OCI-LY7 (cell line): ENCODE data around the gene ASH1L. TPM values are rescaled to one million over a fixed set of nuclear protein-coding genes. Genes with fewer than 3 reads are reported as not detected.

Experiments
- BruUV-seq: library from RNA; stranded (reverse); fragments of 400-500 nt; replicated peaks from 2 replicates; lab custom pipeline; 2021; lab: Mats Ljungman, UMichigan
- CTCF ChIA-PET: fragments of 300-600 bp; sonication (Branson Sonifier 250); formaldehyde crosslinking; loops from one replicate; lab custom pipeline; 2022; ENCODE audit warnings: antibody characterized with exemption; ENCODE audit not compliant: unreplicated experiment; lab: Charles Lee
- POLR2A ChIA-PET: fragments of 300-600 bp; sonication (Branson Sonifier 250); formaldehyde crosslinking; loops from one replicate; lab custom pipeline; 2022; ENCODE audit warnings: antibody characterized with exemption; lab: Charles Lee
- DNase-seq: peaks from one replicate; pipeline ENCODE4 v3.0.0-alpha.2; 2015; ENCODE audit warnings: low spot score
- H2AFZ ChIP-seq: fragments of 200-600 bp; sonication (generic), shearing (Covaris generic); 2 replicates; pipeline ENCODE4 v1.6.1; 2014; ENCODE audit warnings: mild to moderate bottlenecking, antibody characterized with exemption, low read length, moderate library complexity
- H3K27ac ChIP-seq: fragments of 200-600 bp; sonication (generic); 2 replicates; pipeline ENCODE4 v1.5.1; 2014; ENCODE audit warnings: mixed run types, low read depth, mild to moderate bottlenecking, moderate library complexity, low read length, inconsistent platforms; ENCODE audit not compliant: poor library complexity, severe bottlenecking
- H3K36me3 ChIP-seq: fragments of 200-600 bp; sonication (generic); 2 replicates; pipeline ENCODE4 v1.6.1; 2014; ENCODE audit warnings: mild to moderate bottlenecking, antibody characterized with exemption, low read length, moderate library complexity, mixed read lengths; ENCODE audit not compliant: insufficient read depth
- H3K4me1 ChIP-seq: fragments of 200-600 bp; sonication (generic); 2 replicates; pipeline ENCODE4 v1.5.1; 2014; ENCODE audit warnings: mild to moderate bottlenecking, low read length; ENCODE audit not compliant: insufficient read depth, poor library complexity, severe bottlenecking
- H3K4me2 ChIP-seq: fragments of 200-600 bp; sonication (generic); 2 replicates; pipeline ENCODE4 v1.6.1; 2014; ENCODE audit warnings: mild to moderate bottlenecking, low read length
- H3K4me3 ChIP-seq: fragments of 200-600 bp; sonication (generic); 2 replicates; pipeline ENCODE4 v1.5.1; 2014; ENCODE audit warnings: mild to moderate bottlenecking, low read depth, low read length; ENCODE audit not compliant: poor library complexity, severe bottlenecking
- H3K79me2 ChIP-seq: fragments of 200-600 bp; sonication (generic); 2 replicates; pipeline ENCODE4 v1.6.1; 2016; ENCODE audit warnings: low read depth, mild to moderate bottlenecking, low read length, moderate library complexity, mixed read lengths; ENCODE audit not compliant: insufficient read depth
- H3K9me2 ChIP-seq: fragments of 200-600 bp; sonication (generic); 2 replicates; pipeline ENCODE4 v1.6.1; 2016; ENCODE audit warnings: mild to moderate bottlenecking, low read length, mixed read lengths; ENCODE audit not compliant: insufficient read depth
- H3K9me3 ChIP-seq: fragments of 200-600 bp; sonication (generic); 2 replicates; pipeline ENCODE4 v1.6.1; 2014; ENCODE audit warnings: mild to moderate bottlenecking, mixed run types, low read length, mixed read lengths
- H4K20me1 ChIP-seq: fragments of 200-600 bp; sonication (generic); 2 replicates; pipeline ENCODE4 v1.6.1; 2014; ENCODE audit warnings: mild to moderate bottlenecking, antibody characterized with exemption, low read length, moderate library complexity, mixed read lengths; ENCODE audit not compliant: insufficient read depth
- EZH2phosphoT487 ChIP-seq: fragments of 200-600 bp; sonication (generic); IDR thresholded peaks from 2 replicates; pipeline ENCODE4 v1.6.1; 2018; ENCODE audit warnings: low read depth, borderline replicate concordance, mild to moderate bottlenecking, mixed run types, antibody characterized with exemption, low read length, moderate library complexity, mixed read lengths
- intact Hi-C: fragments of 100-400 bp; cut with micrococcal nuclease; formaldehyde crosslinking; loops from one replicate; pipeline ENCODE4 v1.10.0; 2022; ENCODE audit not compliant: unreplicated experiment
- total RNA-seq, 2 experiments: library from RNA; depleted of rRNA in 1 of 2; stranded (reverse); fragments of >200 nt in 1 of 2; shearing (Covaris generic) in 1 of 2; gene quantifications; 2 replicates each; pipeline ENCODE4 v1.2.3, GENCODE V29; 2014 to 2022
- TF ChIP-seq, protein P1 (sequence below): fragments of 200-600 bp; sonication (generic); conservative IDR thresholded peaks from 2 replicates; pipeline ENCODE4 v1.5.1; 2014; ENCODE audit warnings: mild to moderate bottlenecking, antibody characterized with exemption, low read length, moderate library complexity, mixed read lengths

Gene ASH1L
- total RNA-seq, 2 experiments from 2014 or later = 33.2 to 49.6 TPM

DNA sequence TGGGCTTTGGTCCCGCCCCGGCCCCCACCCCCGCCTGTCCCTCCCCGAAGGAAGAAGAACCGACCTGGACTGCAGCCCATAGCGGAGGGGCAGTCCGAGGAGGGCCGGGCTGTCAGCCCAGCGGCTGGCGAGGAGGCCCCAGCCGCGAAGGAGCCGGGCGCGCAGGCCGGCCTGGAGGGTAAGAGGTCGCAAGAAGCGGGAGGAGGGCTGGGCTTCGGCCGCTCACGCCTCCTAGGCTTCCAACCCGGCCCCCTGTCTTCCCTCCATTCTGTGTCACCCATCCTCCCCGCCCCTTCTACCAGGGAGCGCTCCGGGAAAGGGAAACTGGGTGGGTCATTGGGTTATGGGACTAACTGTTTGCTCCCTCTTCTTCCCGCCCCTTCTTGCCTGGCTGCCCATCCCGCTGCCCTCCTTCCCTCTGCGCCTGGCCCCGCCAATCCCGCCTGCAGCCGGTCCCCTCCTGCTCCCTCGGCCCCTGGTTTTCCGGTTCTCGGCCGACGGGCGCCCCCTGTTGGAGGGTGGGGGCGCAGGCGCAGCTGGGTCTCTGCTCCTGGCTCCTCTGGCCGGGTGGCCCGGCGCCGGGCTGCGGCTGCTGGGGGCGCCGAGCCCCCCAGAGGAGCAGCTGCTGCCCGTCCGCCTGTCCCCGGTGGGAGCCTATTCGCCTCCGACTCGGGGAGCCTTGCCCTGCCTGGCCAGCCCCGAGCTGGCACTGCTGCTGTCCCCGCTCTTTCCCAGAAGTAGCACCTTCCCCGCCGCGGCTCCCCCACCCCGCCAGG is 239.5 kb downstream of the ASH1L start:
- intact Hi-C loops = loop anchor here (1.0 to 5.0 kb wide), 5 partner anchors 15 to 181 kb away; partner anchors contain the start of genes FDPS and HCN3
- BruUV-seq = no TSS peak

DNA sequence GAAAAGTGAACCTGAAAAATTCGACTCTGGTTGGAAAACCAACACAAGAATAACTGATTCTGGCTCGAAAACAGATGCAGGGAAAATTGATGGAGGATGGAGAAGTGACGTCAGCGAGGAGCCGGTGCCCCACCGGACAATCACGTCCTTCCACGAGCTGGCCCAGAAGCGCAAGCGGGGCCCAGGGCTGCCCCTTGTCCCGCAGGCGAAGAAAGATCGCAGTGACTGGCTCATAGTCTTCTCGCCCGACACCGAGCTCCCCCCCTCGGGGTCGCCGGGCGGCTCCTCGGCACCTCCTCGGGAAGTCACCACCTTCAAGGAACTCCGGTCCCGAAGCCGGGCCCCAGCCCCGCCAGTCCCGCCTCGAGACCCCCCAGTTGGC is 240.0 kb downstream of the ASH1L start:
- Histone ChIP-seq H3K9me3 (no peaks in the 10 kb centered on the region), H3K4me1 (peaks cover 27% of the 10 kb centered on the region), H2AFZ (no peak overlapping the region), H3K36me3 (peaks cover 39% of the 10 kb centered on the region), H3K27ac (no peak overlapping the region), H3K9me2 (no peaks in the 10 kb centered on the region), H3K79me2 (no peaks in the 10 kb centered on the region), H3K4me3 (peak overlapping the region; percentile 78), H4K20me1 (no peaks in the 10 kb centered on the region; the same call in 1 of the 2 replicates), H3K4me2 (peak overlapping the region; percentile 96)
- ChIA-PET POLR2A (interaction anchor here (1.0 kb wide), 1 partner anchor 46 kb away, joined by 4 read pairs; the partner anchor contains the start of gene HCN3), CTCF (no interaction called here)
- no peak for TF ChIP-seq EZH2phosphoT487
- TF ChIP-seq, protein P1, sequence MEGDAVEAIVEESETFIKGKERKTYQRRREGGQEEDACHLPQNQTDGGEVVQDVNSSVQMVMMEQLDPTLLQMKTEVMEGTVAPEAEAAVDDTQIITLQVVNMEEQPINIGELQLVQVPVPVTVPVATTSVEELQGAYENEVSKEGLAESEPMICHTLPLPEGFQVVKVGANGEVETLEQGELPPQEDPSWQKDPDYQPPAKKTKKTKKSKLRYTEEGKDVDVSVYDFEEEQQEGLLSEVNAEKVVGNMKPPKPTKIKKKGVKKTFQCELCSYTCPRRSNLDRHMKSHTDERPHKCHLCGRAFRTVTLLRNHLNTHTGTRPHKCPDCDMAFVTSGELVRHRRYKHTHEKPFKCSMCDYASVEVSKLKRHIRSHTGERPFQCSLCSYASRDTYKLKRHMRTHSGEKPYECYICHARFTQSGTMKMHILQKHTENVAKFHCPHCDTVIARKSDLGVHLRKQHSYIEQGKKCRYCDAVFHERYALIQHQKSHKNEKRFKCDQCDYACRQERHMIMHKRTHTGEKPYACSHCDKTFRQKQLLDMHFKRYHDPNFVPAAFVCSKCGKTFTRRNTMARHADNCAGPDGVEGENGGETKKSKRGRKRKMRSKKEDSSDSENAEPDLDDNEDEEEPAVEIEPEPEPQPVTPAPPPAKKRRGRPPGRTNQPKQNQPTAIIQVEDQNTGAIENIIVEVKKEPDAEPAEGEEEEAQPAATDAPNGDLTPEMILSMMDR = no peak
- BruUV-seq = no TSS peak
- DNase-seq = peak; percentile 33
- intact Hi-C loops = loop anchor here (5.0 kb wide), 1 partner anchor 145 kb away; no protein-coding TSS in a partner anchor

More for the DNA sequence above, 239.5 kb downstream of the ASH1L start:
- ChIA-PET CTCF (interaction anchor here (0.8 kb wide), 2 partner anchors 150 to 181 kb away, joined by 3 to 6 read pairs; partner anchors contain the start of gene KRTCAP2), POLR2A (interaction anchor here (0.6 to 1.3 kb wide), 3 partner anchors 46 to 324 kb away, joined by 3 to 4 read pairs (median 4); partner anchors contain the start of gene HCN3)
- TF ChIP-seq, protein P1 = peak; percentile 87
- TF ChIP-seq EZH2phosphoT487 = no peak
- peak overlapping the region; percentile 96 for H3K4me2 ChIP-seq
- H3K79me2 ChIP-seq = no peaks in the 10 kb centered on the region
- peaks cover 27% of the 10 kb centered on the region for H3K4me1 ChIP-seq
- H3K9me2 ChIP-seq = no peaks in the 10 kb centered on the region
- peak overlapping the region; percentile 78 for H2AFZ ChIP-seq
- H4K20me1 ChIP-seq = no peaks in the 10 kb centered on the region; the same call in 1 of the 2 replicates
- peak; percentile 84 for DNase-seq
- H3K36me3 ChIP-seq = peaks cover 33% of the 10 kb centered on the region
- H3K27ac ChIP-seq = peak overlapping the region; percentile 53
- no peaks in the 10 kb centered on the region for H3K9me3 ChIP-seq
- H3K4me3 ChIP-seq = peak overlapping the region; percentile 78
